PFSK-1 (cell line): Measurements from ENCODE around the gene NTM.

Experiments
- FOXP2 ChIP-seq: optimal IDR thresholded peaks from 2 replicates; pipeline ENCODE3; 2011; ENCODE audit warnings: borderline replicate concordance, control low read depth, inconsistent platforms; ENCODE audit not compliant: insufficient read depth; ENCODE audit errors: extremely low read length, extremely low read depth
- POLR2AphosphoS5 ChIP-seq: IDR thresholded peaks from 2 replicates; pipeline ENCODE4 v1.6.1; 2012; ENCODE audit warnings: low read depth, mild to moderate bottlenecking, control low read depth, low read length, moderate library complexity
- SIN3A ChIP-seq: IDR thresholded peaks from 2 replicates; pipeline ENCODE4 v1.6.1; 2012; ENCODE audit warnings: mild to moderate bottlenecking, low read length, moderate library complexity, borderline replicate concordance; ENCODE audit not compliant: insufficient read depth
- TAF1 ChIP-seq: IDR thresholded peaks from 2 replicates; pipeline ENCODE4 v1.6.1; 2012; ENCODE audit warnings: low read length, control low read depth, borderline replicate concordance; ENCODE audit not compliant: insufficient read depth
- TF ChIP-seq, protein P1 (sequence below), 2 experiments: IDR thresholded peaks; 2 replicates each; pipeline versions ENCODE4 v1.6.1 to v1.8.0; 2011 to 2012; ENCODE audit warnings: low read depth in 2 of 2, low read length in 2 of 2, control low read depth in 1 of 2, inconsistent platforms in 1 of 2, mild to moderate bottlenecking in 1 of 2, moderate library complexity in 1 of 2; ENCODE audit not compliant: insufficient read depth in 1 of 2

DNA sequence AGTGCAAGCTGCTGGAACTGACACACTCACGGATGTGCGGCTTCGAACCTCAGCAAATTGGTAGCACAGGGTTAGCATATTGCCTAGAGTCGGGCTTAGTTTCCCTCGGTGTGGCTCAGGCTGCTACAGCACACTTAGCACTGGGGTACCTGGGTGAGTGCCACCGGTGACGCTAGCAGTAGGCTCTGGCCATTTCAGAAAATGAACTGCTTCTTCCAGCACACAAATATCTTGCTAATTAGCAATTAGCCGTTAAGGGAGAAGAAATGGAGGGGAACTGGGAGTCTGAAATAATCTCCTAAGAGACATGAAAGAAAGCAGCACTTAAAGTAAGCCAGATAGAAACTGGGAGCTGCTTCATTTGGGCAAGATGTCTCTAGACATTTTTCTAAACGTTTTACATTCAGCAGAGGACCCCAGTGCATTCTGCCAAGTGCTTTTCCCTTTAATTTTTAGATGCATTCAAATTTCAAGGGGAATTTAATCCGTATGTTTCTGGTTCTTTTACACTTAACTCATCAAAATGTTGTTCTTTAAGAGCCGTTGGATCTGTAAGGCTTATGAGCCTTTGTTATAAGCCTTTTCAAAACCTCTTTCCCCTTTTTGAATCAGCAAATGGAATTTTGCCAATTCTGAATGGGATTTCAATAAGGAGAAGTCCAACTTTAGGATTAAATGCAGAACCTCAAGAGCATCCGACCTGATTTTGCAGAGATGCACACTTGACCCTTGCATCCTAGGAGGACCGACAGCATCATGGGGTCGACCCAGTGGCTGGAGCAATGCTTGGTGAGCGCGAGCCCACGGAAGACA, 708.1 kb downstream of the NTM start:
- TF ChIP-seq SIN3A (no peak), POLR2AphosphoS5 (no peak), TAF1 (no peak), FOXP2 (no peak)
- TF ChIP-seq, protein P1, sequence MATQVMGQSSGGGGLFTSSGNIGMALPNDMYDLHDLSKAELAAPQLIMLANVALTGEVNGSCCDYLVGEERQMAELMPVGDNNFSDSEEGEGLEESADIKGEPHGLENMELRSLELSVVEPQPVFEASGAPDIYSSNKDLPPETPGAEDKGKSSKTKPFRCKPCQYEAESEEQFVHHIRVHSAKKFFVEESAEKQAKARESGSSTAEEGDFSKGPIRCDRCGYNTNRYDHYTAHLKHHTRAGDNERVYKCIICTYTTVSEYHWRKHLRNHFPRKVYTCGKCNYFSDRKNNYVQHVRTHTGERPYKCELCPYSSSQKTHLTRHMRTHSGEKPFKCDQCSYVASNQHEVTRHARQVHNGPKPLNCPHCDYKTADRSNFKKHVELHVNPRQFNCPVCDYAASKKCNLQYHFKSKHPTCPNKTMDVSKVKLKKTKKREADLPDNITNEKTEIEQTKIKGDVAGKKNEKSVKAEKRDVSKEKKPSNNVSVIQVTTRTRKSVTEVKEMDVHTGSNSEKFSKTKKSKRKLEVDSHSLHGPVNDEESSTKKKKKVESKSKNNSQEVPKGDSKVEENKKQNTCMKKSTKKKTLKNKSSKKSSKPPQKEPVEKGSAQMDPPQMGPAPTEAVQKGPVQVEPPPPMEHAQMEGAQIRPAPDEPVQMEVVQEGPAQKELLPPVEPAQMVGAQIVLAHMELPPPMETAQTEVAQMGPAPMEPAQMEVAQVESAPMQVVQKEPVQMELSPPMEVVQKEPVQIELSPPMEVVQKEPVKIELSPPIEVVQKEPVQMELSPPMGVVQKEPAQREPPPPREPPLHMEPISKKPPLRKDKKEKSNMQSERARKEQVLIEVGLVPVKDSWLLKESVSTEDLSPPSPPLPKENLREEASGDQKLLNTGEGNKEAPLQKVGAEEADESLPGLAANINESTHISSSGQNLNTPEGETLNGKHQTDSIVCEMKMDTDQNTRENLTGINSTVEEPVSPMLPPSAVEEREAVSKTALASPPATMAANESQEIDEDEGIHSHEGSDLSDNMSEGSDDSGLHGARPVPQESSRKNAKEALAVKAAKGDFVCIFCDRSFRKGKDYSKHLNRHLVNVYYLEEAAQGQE (IDR thresholded peaks at IDR 0.05; ENCODE audit: insufficient read depth in 1 of 2, low read depth in 2 of 2, low read length in 2 of 2) = no peak
